K562 (cell line): Measurements from ENCODE around the gene ZNRD2. TPM values are rescaled to one million over a fixed set of nuclear protein-coding genes. Genes with fewer than 3 reads are reported as not detected.

Experiments used
- ARID3A ChIP-seq: IDR thresholded peaks from 2 replicates; pipeline ENCODE4 v1.6.1; 2012; ENCODE audit warnings: low read depth, low read length, improper control_type of control experiment, borderline replicate concordance
- CCAR2 ChIP-seq: fragments of 200-400 bp; formaldehyde crosslinking; IDR thresholded peaks from 2 replicates; pipeline ENCODE4 v1.6.1; 2017; ENCODE audit warnings: mild to moderate bottlenecking, low read depth, low read length
- CHD4 ChIP-seq: fragments of 200-600 bp; sonication (generic); IDR thresholded peaks from 3 replicates; pipeline ENCODE4 v1.6.1; 2012; ENCODE audit warnings: low read depth, mild to moderate bottlenecking, mixed read lengths, low read length, inconsistent platforms; ENCODE audit not compliant: insufficient read depth, insufficient replicate concordance, poor library complexity, severe bottlenecking
- CREB1 ChIP-seq, 2 experiments: sonication (generic) in 1 of 2; formaldehyde crosslinking in 1 of 2; IDR thresholded peaks; 2 replicates each; pipeline versions ENCODE4 v1.6.1 to v1.8.0; 2012 to 2022; ENCODE audit warnings: inconsistent platforms in 1 of 2, mild to moderate bottlenecking in 1 of 2, missing genetic modification reagents in 1 of 2, moderate library complexity in 1 of 2
- DACH1 ChIP-seq: fragments of 450-650 bp; IDR thresholded peaks from 2 replicates; pipeline ENCODE4 v1.6.1; 2018; ENCODE audit not compliant: partially characterized antibody
- GTF2F1 ChIP-seq: IDR thresholded peaks from 2 replicates; pipeline ENCODE4 v1.6.1; 2011; ENCODE audit warnings: low read depth, low read length, improper control_type of control experiment
- JUND ChIP-seq, 2 experiments: IDR thresholded peaks; 2 replicates in 1 of 2; 3 replicates in 1 of 2; pipeline ENCODE4 v1.6.1; 2011; ENCODE audit warnings: borderline replicate concordance in 2 of 2, low read depth in 2 of 2, low read length in 2 of 2, improper control_type of control experiment in 1 of 2, missing biosample characterization in 1 of 2, missing genetic modification characterization in 1 of 2, missing genetic modification reagents in 1 of 2
- MCM7 ChIP-seq, 2 experiments: fragments of 450-650 bp; IDR thresholded peaks; 2 replicates each; pipeline ENCODE4 v1.6.1; 2016 to 2018
- NR2C2 ChIP-seq, 2 experiments: fragments of 200-800 bp in 1 of 2; sonication (Bioruptor generic) in 1 of 2; sonication (generic) in 1 of 2; formaldehyde crosslinking in 1 of 2; IDR thresholded peaks; 2 replicates each; pipeline versions ENCODE4 v1.6.1 to v1.8.0; 2016 to 2022; ENCODE audit warnings: mild to moderate bottlenecking in 1 of 2, missing compliant biosample characterization in 1 of 2, missing genetic modification characterization in 1 of 2, missing genetic modification reagents in 1 of 2
- POLR3A ChIP-seq: IDR thresholded peaks from 2 replicates; pipeline ENCODE4 v1.6.1; 2011; ENCODE audit warnings: borderline replicate concordance, mild to moderate bottlenecking, moderate library complexity; ENCODE audit not compliant: insufficient read length, insufficient read depth; ENCODE audit errors: extremely low read depth
- SMAD2 ChIP-seq: fragments of 150-350 bp; IDR thresholded peaks from 2 replicates; pipeline ENCODE4 v1.6.1; 2014; ENCODE audit warnings: low read depth, mild to moderate bottlenecking, low read length
- SMC3 ChIP-seq: conservative IDR thresholded peaks from 2 replicates; pipeline ENCODE4 v1.6.1; 2011; ENCODE audit warnings: low read depth, low read length, improper control_type of control experiment; ENCODE audit not compliant: insufficient read depth
- SNRNP70 ChIP-seq: fragments of 200-400 bp; formaldehyde crosslinking; optimal IDR thresholded peaks from 2 replicates; pipeline ENCODE3; 2017; ENCODE audit warnings: low read depth, low read length
- SPI1 ChIP-seq: IDR thresholded peaks from 2 replicates; pipeline ENCODE4 v1.6.1; 2011; ENCODE audit warnings: low read depth, low read length, control low read depth, borderline replicate concordance
- THAP12 ChIP-seq: fragments of 250-450 bp; sonication (Bioruptor Pico); IDR thresholded peaks from 2 replicates; pipeline ENCODE4 v1.9.0; 2021; ENCODE audit warnings: mild to moderate bottlenecking, inconsistent platforms
- ZMIZ1 ChIP-seq, 2 experiments: fragments of 150-350 bp in 1 of 2; IDR thresholded peaks; 2 replicates each; pipeline ENCODE4 v1.6.1; 2012 to 2016; ENCODE audit warnings: low read depth in 2 of 2, low read length in 2 of 2, mild to moderate bottlenecking in 1 of 2, moderate library complexity in 1 of 2
- ZNF121 ChIP-seq: sonication (generic); formaldehyde crosslinking; conservative IDR thresholded peaks from 2 replicates; pipeline ENCODE4 v1.8.0; 2022; ENCODE audit warnings: missing genetic modification reagents
- ZNF354B ChIP-seq: fragments of 250-450 bp; sonication (Bioruptor Pico); IDR thresholded peaks from 2 replicates; pipeline ENCODE4 v1.4.0; 2020
- polyA plus RNA-seq, 8 experiments: library from polyadenylated mRNA; depleted of rRNA in 4 of 8; stranded (reverse) in 5 of 8; unstranded in 3 of 8; fragments of >200 nt; fragmentation: Nextera tagmentation in 2 of 8; fragmentation: Illumina TruSeq in 1 of 8; extraction: Ambion mirVana in 2 of 8; extraction: Trizol in 1 of 8; gene quantifications; 2 replicates each; pipeline versions ENCODE4 v1.2.1 to v1.2.3, GENCODE V29; 2011 to 2014; ENCODE audit warnings: inconsistent platforms in 1 of 8, missing spikeins in 1 of 8
- total RNA-seq, 7 experiments: library from RNA; depleted of rRNA in 6 of 7; stranded (reverse); fragments of >200 nt in 6 of 7; fragmentation: Illumina TruSeq in 2 of 7; extraction: Trizol in 2 of 7; gene quantifications; 2 replicates each; pipeline versions ENCODE4 v1.2.1 to v1.2.3, GENCODE V29; 2011 to 2021; ENCODE audit warnings: low replicate concordance in 1 of 7

ZNRD2 gene
- total and polyA plus RNA-seq, 9 of the 15 experiments (the other 6 are each of a cell fraction or from before 2014, with no cell fraction given): 13.4 to 129 (median 60.4) TPM

GRCh38 chr11:65551572-65552387, 18.5 kb upstream of the ZNRD2 start (continued):
- TF ChIP-seq NR2C2 (CRISPR knock-in tag; IDR thresholded peaks at IDR 0.05): peak; percentile 92
- peak; percentile 97 for TF ChIP-seq NR2C2 (tag; IDR thresholded peaks at IDR 0.05)
- TF ChIP-seq ARID3A: no peak
- TF ChIP-seq SMC3: no peak; the same call in 1 of the 2 replicates
- TF ChIP-seq ZMIZ1 (IDR thresholded peaks at IDR 0.05; ENCODE audit: low read depth in 2 of 2, low read length in 2 of 2): no peak
- no peak for TF ChIP-seq ZNF354B (CRISPR knock-in tag)
- TF ChIP-seq CCAR2: no peak
- TF ChIP-seq JUND (IDR thresholded peaks at IDR 0.05; ENCODE audit: borderline replicate concordance, low read depth, low read length): no peak
- no peak for TF ChIP-seq JUND (tag; IDR thresholded peaks at IDR 0.05; ENCODE audit: borderline replicate concordance, low read depth, low read length)
- TF ChIP-seq POLR3A: no peak
- TF ChIP-seq GTF2F1: no peak
- 0 out of 2 replicates have a peak, but pooled peaks have one; percentile 28 for TF ChIP-seq THAP12 (CRISPR knock-in tag)
- no peak for TF ChIP-seq SPI1
- no peak for TF ChIP-seq CHD4
- TF ChIP-seq SMAD2: no peak
- 0 out of 2 replicates have a peak, but pooled peaks have one; percentile 1 for TF ChIP-seq CREB1 (IDR thresholded peaks at IDR 0.05)
- no peak for TF ChIP-seq CREB1 (CRISPR knock-in tag; IDR thresholded peaks at IDR 0.05)
- TF ChIP-seq MCM7 (IDR thresholded peaks at IDR 0.05): no peak; a peak in 1 of 4 replicates
- TF ChIP-seq DACH1: peak; percentile 11
- TF ChIP-seq SNRNP70: no peak
- TF ChIP-seq ZNF121 (CRISPR knock-in tag): no peak
